ES-I3 (cell line): ENCODE data around the gene CFAP99.

ENCODE experiments used
- H3K36me3 ChIP-seq: 2 replicates; pipeline ENCODE4 v1.6.1; 2013; ENCODE audit warnings: mild to moderate bottlenecking, low read length, control low read depth, moderate library complexity; ENCODE audit not compliant: insufficient read depth
- H3K4me1 ChIP-seq: 2 replicates; pipeline ENCODE4 v1.6.1; 2013; ENCODE audit warnings: mild to moderate bottlenecking, control low read depth, low read length; ENCODE audit not compliant: insufficient read depth
- H3K9ac ChIP-seq: 2 replicates; pipeline ENCODE4 v1.6.1; 2013; ENCODE audit warnings: low read depth, mild to moderate bottlenecking, low read length, moderate library complexity
- H3K9me3 ChIP-seq: 2 replicates; pipeline ENCODE4 v1.6.1; 2013; ENCODE audit warnings: mild to moderate bottlenecking, low read length, moderate library complexity; ENCODE audit not compliant: control insufficient read depth, insufficient read depth

Gene CFAP99

GRCh38 chr4:2437475-2438215 is 18.9 kb downstream of the CFAP99 start:
- H3K9ac ChIP-seq, result no peak overlapping the region
- no peaks in the 10 kb centered on the region for H3K36me3 ChIP-seq
- H3K9me3 ChIP-seq, result no peaks in the 10 kb centered on the region
- H3K4me1 ChIP-seq, result peaks cover 3% of the 10 kb centered on the region; the same call in 1 of the 2 replicates

- Histone ChIP-seq H3K4me1 (no peaks in the 10 kb centered on the region; the same call in 1 of the 2 replicates), H3K9ac (no peak overlapping the region), H3K36me3 (no peaks in the 10 kb centered on the region), H3K9me3 (no peaks in the 10 kb centered on the region)
Observed at GRCh38 chr4:2438822-2439718, 20.3 kb downstream of the CFAP99 start.

GRCh38 chr4:2441393-2442174 is 22.8 kb downstream of the CFAP99 start:
- H3K9ac ChIP-seq, result no peak overlapping the region
- H3K4me1 ChIP-seq, result no peaks in the 10 kb centered on the region; the same call in 1 of the 2 replicates
- no peaks in the 10 kb centered on the region for H3K36me3 ChIP-seq
- H3K9me3 ChIP-seq, result no peaks in the 10 kb centered on the region

GRCh38 chr4:2442175-2442993 is 23.6 kb downstream of the CFAP99 start:
- no peaks in the 10 kb centered on the region for H3K36me3 ChIP-seq
- H3K9ac ChIP-seq, result no peak overlapping the region
- H3K4me1 ChIP-seq, result no peaks in the 10 kb centered on the region; the same call in 1 of the 2 replicates
- H3K9me3 ChIP-seq, result no peaks in the 10 kb centered on the region

GRCh38 chr4:2443061-2443730 is 24.4 kb downstream of the CFAP99 start:
- H3K4me1 ChIP-seq, result no peaks in the 10 kb centered on the region; the same call in 1 of the 2 replicates
- H3K9me3 ChIP-seq, result no peaks in the 10 kb centered on the region
- no peaks in the 10 kb centered on the region for H3K36me3 ChIP-seq
- no peak overlapping the region for H3K9ac ChIP-seq

- no peaks in the 10 kb centered on the region for H3K36me3 ChIP-seq
- no peaks in the 10 kb centered on the region for H3K9me3 ChIP-seq
- no peak overlapping the region for H3K9ac ChIP-seq
- no peaks in the 10 kb centered on the region; the same call in 1 of the 2 replicates for H3K4me1 ChIP-seq
Observed at GRCh38 chr4:2443956-2444740, 25.4 kb downstream of the CFAP99 start.

GRCh38 chr4:2445130-2445529 is 26.4 kb downstream of the CFAP99 start:
- H3K9ac ChIP-seq, result no peak overlapping the region
- no peaks in the 10 kb centered on the region; the same call in 1 of the 2 replicates for H3K4me1 ChIP-seq

GRCh38 chr4:2445571-2445970 is 26.8 kb downstream of the CFAP99 start:
- Histone ChIP-seq H3K9ac (no peak overlapping the region), H3K36me3 (no peaks in the 10 kb centered on the region), H3K4me1 (no peaks in the 10 kb centered on the region; the same call in 1 of the 2 replicates), H3K9me3 (no peaks in the 10 kb centered on the region)

More at GRCh38 chr4:2445130-2445529, 26.4 kb downstream of the CFAP99 start:
- H3K9me3 ChIP-seq, result no peaks in the 10 kb centered on the region
- H3K36me3 ChIP-seq, result no peaks in the 10 kb centered on the region

- Histone ChIP-seq H3K9me3 (no peaks in the 10 kb centered on the region), H3K36me3 (no peaks in the 10 kb centered on the region), H3K9ac (no peak overlapping the region), H3K4me1 (no peaks in the 10 kb centered on the region; the same call in 1 of the 2 replicates)
Observed at GRCh38 chr4:2446656-2447564, 28.2 kb downstream of the CFAP99 start.

GRCh38 chr4:2448589-2448988 is 29.8 kb downstream of the CFAP99 start:
- no peaks in the 10 kb centered on the region; the same call in 1 of the 2 replicates for H3K4me1 ChIP-seq
- no peak overlapping the region for H3K9ac ChIP-seq

GRCh38 chr4:2449051-2449450 is 30.3 kb downstream of the CFAP99 start:
- H3K4me1 ChIP-seq, result no peaks in the 10 kb centered on the region; the same call in 1 of the 2 replicates
- H3K36me3 ChIP-seq, result no peaks in the 10 kb centered on the region
- no peaks in the 10 kb centered on the region for H3K9me3 ChIP-seq
- no peak overlapping the region for H3K9ac ChIP-seq

More at GRCh38 chr4:2448589-2448988, 29.8 kb downstream of the CFAP99 start:
- no peaks in the 10 kb centered on the region for H3K9me3 ChIP-seq
- H3K36me3 ChIP-seq, result no peaks in the 10 kb centered on the region
